SK-N-MC (cell line): ENCODE data around the gene GP1BA.
A peak's percentile ranks its signal among the peaks of the same experiment; 100 is the strongest.

Source experiments
- DNase-seq: peaks from one replicate; pipeline ENCODE4 v3.0.0-alpha.2; 2011; ENCODE audit warnings: low read depth, low spot score
- H3K27ac ChIP-seq: fragments of 200-600 bp; sonication (generic); 2 replicates; pipeline ENCODE4 v1.5.1; 2016; ENCODE audit warnings: mixed run types
- H3K36me3 ChIP-seq: fragments of 200-600 bp; sonication (generic); 2 replicates; pipeline ENCODE4 v1.6.1; 2017; ENCODE audit warnings: antibody characterized with exemption, low read length, mixed read lengths; ENCODE audit not compliant: insufficient read depth
- H3K4me3 ChIP-seq: fragments of 200-600 bp; sonication (generic); 2 replicates; pipeline ENCODE4 v1.5.1; 2016
- H3K9ac ChIP-seq: fragments of 200-600 bp; sonication (generic); 2 replicates; pipeline ENCODE4 v1.8.0; 2017; ENCODE audit warnings: mixed run types, mixed read lengths; ENCODE audit not compliant: insufficient read length
- H3K9me3 ChIP-seq: fragments of 200-600 bp; sonication (generic); 2 replicates; pipeline ENCODE4 v1.6.1; 2017; ENCODE audit warnings: low read depth, mild to moderate bottlenecking, antibody characterized with exemption, low read length, moderate library complexity, mixed read lengths
- EZH2 ChIP-seq: fragments of 200-600 bp; sonication (generic); IDR thresholded peaks from one replicate; pipeline ENCODE4 v1.6.1; 2017; ENCODE audit warnings: antibody characterized with exemption
- FOXP2 ChIP-seq: optimal IDR thresholded peaks from 2 replicates; pipeline ENCODE3; 2011; ENCODE audit warnings: mild to moderate bottlenecking, moderate library complexity; ENCODE audit not compliant: insufficient read depth; ENCODE audit errors: extremely low read length, control extremely low read depth
- POLR2AphosphoS5 ChIP-seq: IDR thresholded peaks from 2 replicates; pipeline ENCODE4 v1.6.1; 2012; ENCODE audit warnings: mild to moderate bottlenecking, low read depth, low read length, borderline replicate concordance

The GP1BA gene

GRCh38 chr17:4893721-4894560, 38.1 kb upstream of the GP1BA start:
- Histone ChIP-seq H3K36me3 (peaks cover 29% of the 10 kb centered on the region; the same call in 1 of the 2 replicates), H3K4me3 (no peak overlapping the region), H3K9ac (no peak overlapping the region), H3K27ac (no peak overlapping the region), H3K9me3 (no peaks in the 10 kb centered on the region)
- no peak for DNase-seq
- TF ChIP-seq POLR2AphosphoS5 (no peak), EZH2 (no peak), FOXP2 (no peak)

GRCh38 chr17:4895121-4895520, 37.0 kb upstream of the GP1BA start:
- peaks cover 29% of the 10 kb centered on the region; the same call in 1 of the 2 replicates for H3K36me3 ChIP-seq
- no peaks in the 10 kb centered on the region for H3K9me3 ChIP-seq
- H3K9ac ChIP-seq: no peak overlapping the region
- DNase-seq: no peak
- no peak overlapping the region for H3K27ac ChIP-seq
- TF ChIP-seq FOXP2 (no peak), POLR2AphosphoS5 (no peak), EZH2 (no peak)
- no peak overlapping the region for H3K4me3 ChIP-seq

- no peak overlapping the region for H3K9ac ChIP-seq
- H3K4me3 ChIP-seq: no peak overlapping the region
- H3K9me3 ChIP-seq: no peaks in the 10 kb centered on the region
- no peak overlapping the region for H3K27ac ChIP-seq
- TF ChIP-seq EZH2 (no peak), POLR2AphosphoS5 (no peak), FOXP2 (no peak)
- DNase-seq: no peak
- peaks cover 24% of the 10 kb centered on the region; the same call in 1 of the 2 replicates for H3K36me3 ChIP-seq
Observed at GRCh38 chr17:4895657-4896331, 36.3 kb upstream of the GP1BA start.

- Histone ChIP-seq H3K36me3 (peaks cover 19% of the 10 kb centered on the region; the same call in 1 of the 2 replicates), H3K9me3 (no peaks in the 10 kb centered on the region), H3K27ac (no peak overlapping the region), H3K4me3 (no peak overlapping the region), H3K9ac (no peak overlapping the region)
- no peak for DNase-seq
- TF ChIP-seq FOXP2 (no peak), EZH2 (no peak), POLR2AphosphoS5 (no peak)
Observed at GRCh38 chr17:4896332-4897197, 35.5 kb upstream of the GP1BA start.

- H3K4me3 ChIP-seq: no peak overlapping the region
- TF ChIP-seq EZH2 (no peak), POLR2AphosphoS5 (no peak), FOXP2 (no peak)
- peaks cover 19% of the 10 kb centered on the region; the same call in 1 of the 2 replicates for H3K36me3 ChIP-seq
- H3K9ac ChIP-seq: no peak overlapping the region
- no peaks in the 10 kb centered on the region for H3K9me3 ChIP-seq
- no peak overlapping the region for H3K27ac ChIP-seq
- no peak for DNase-seq
Observed at GRCh38 chr17:4897198-4897687, 34.8 kb upstream of the GP1BA start.

GRCh38 chr17:4897785-4898184, 34.3 kb upstream of the GP1BA start:
- no peak overlapping the region for H3K27ac ChIP-seq
- no peak for TF ChIP-seq EZH2
- TF ChIP-seq FOXP2: no peak
- no peak for TF ChIP-seq POLR2AphosphoS5
- H3K4me3 ChIP-seq: no peak overlapping the region
- no peaks in the 10 kb centered on the region for H3K9me3 ChIP-seq
- H3K9ac ChIP-seq: no peak overlapping the region
- H3K36me3 ChIP-seq: peaks cover 19% of the 10 kb centered on the region; the same call in 1 of the 2 replicates
- no peak for DNase-seq

GRCh38 chr17:4898351-4898750, 33.7 kb upstream of the GP1BA start:
- H3K9me3 ChIP-seq: no peaks in the 10 kb centered on the region
- H3K9ac ChIP-seq: no peak overlapping the region
- 0 out of 2 replicates have a peak overlapping the region, but pooled peaks have one; percentile 13 for H3K27ac ChIP-seq
- peaks cover 19% of the 10 kb centered on the region; the same call in 1 of the 2 replicates for H3K36me3 ChIP-seq
- no peak overlapping the region for H3K4me3 ChIP-seq
- no peak for DNase-seq
- TF ChIP-seq FOXP2 (no peak), POLR2AphosphoS5 (no peak), EZH2 (no peak)
